Tibial nerve (tissue), 4 donors: ENCODE data around the gene FOXE3. TPM values are rescaled to one million over a fixed set of nuclear protein-coding genes. Genes with fewer than 3 reads are reported as not detected.

Experiments
- DNase-seq, 2 donors: peaks; one replicate each; pipeline ENCODE4 v3.0.0-alpha.2; 2019; ENCODE audit warnings: low spot score in 2 of 2
- H3K27ac ChIP-seq, 4 donors: fragments of 200-600 bp; sonication (generic) in 3 of 4; one replicate each; pipeline ENCODE4 v1.5.1; 2017 to 2019; ENCODE audit warnings: mild to moderate bottlenecking in 1 of 4
- H3K27me3 ChIP-seq, 2 donors: fragments of 200-600 bp; sonication (generic) in 1 of 2; one replicate each; pipeline versions ENCODE4 v1.5.1 to v1.6.0; 2017 to 2019
- H3K36me3 ChIP-seq, 3 donors: fragments of 200-600 bp; sonication (generic); one replicate each; pipeline ENCODE4 v1.5.1; 2018 to 2019
- H3K4me1 ChIP-seq, 4 donors: fragments of 200-600 bp; sonication (generic) in 3 of 4; one replicate each; pipeline ENCODE4 v1.5.1; 2017 to 2019
- H3K4me3 ChIP-seq, 4 donors: fragments of 200-600 bp; sonication (generic) in 3 of 4; one replicate each; pipeline ENCODE4 v1.5.1; 2017 to 2019; ENCODE audit warnings: mild to moderate bottlenecking in 1 of 4, moderate library complexity in 1 of 4
- H3K9me3 ChIP-seq, 4 donors: fragments of 200-600 bp; sonication (generic) in 3 of 4; one replicate each; pipeline ENCODE4 v1.5.1; 2017 to 2019
- EP300 ChIP-seq, 2 donors: sonication (generic); formaldehyde crosslinking; IDR thresholded peaks; one replicate each; pipeline ENCODE4 v1.6.1; 2017; ENCODE audit warnings: antibody characterized with exemption in 2 of 2, mild to moderate bottlenecking in 1 of 2
- POLR2A ChIP-seq, 2 donors: fragments of 450-650 bp; IDR thresholded peaks; one replicate each; pipeline ENCODE4 v1.6.1; 2017; ENCODE audit warnings: antibody characterized with exemption in 2 of 2, mild to moderate bottlenecking in 2 of 2, moderate library complexity in 2 of 2
- WGBS, 2 donors: methylation state at CpG; one replicate each; pipeline ENCODE4 v1.1.5; 2018; 5-methylcytosine and 5-hydroxymethylcytosine counted together
- total RNA-seq, 4 donors: library from RNA; depleted of rRNA; stranded (reverse); fragments of >200 nt; gene quantifications; one replicate each; pipeline ENCODE4 v1.1.0, GENCODE V29; 2016
- TF ChIP-seq, protein P1 (sequence below), 5 experiments: fragments of 200-600 bp in 3 of 5; fragments of 450-650 bp in 2 of 5; sonication (generic) in 3 of 5; IDR thresholded peaks; one replicate each; pipeline ENCODE4 v1.5.1; 2016 to 2019; ENCODE audit warnings: antibody characterized with exemption in 5 of 5, mild to moderate bottlenecking in 3 of 5, moderate library complexity in 2 of 5

The FOXE3 gene
- total RNA-seq, 4 donors from 2014 or later: 0.21 to 0.98 TPM; not detected in 2

DNA sequence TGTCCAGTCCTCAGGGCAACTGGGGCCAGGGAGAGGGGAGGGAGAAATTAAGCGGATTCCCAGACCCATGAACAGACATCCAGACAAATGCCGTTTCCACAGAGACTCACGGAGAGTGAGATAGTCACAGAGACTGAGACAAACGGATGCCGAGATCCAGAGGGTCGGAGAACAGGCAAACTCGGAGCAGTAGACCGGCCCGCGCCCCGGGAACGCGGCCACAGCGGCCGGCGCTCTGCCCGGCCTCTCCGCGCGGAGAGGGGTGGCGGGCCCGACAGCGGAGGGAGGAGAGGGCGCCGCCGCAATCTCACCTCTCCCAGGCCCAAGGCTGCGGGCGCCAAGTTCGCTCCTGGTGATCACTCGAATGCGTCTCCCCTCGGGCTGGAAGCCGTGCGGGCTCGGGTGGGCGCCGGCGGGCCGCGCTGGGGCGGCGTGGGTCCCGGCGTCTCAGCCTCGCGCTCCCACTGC lies 20.9 kb downstream of the FOXE3 start:
- Histone ChIP-seq H3K9me3 (no peaks in the 10 kb centered on the region), H3K27me3 (peaks cover 0 to 75% of the 10 kb centered on the region in 2 donors), H3K27ac (peak overlapping the region; percentile 49 to 84 (median 82)), H3K4me1 (peaks cover 0 to 59% (median 31%) of the 10 kb centered on the region in 4 donors), H3K36me3 (no peaks in the 10 kb centered on the region), H3K4me3 (peak overlapping the region; percentile 49 to 79 (median 68))
- DNase-seq: no peak
- TF ChIP-seq EP300 (IDR thresholded peaks at IDR 0.05) (no peak), POLR2A (IDR thresholded peaks at IDR 0.05) (no peak)
- TF ChIP-seq, protein P1, sequence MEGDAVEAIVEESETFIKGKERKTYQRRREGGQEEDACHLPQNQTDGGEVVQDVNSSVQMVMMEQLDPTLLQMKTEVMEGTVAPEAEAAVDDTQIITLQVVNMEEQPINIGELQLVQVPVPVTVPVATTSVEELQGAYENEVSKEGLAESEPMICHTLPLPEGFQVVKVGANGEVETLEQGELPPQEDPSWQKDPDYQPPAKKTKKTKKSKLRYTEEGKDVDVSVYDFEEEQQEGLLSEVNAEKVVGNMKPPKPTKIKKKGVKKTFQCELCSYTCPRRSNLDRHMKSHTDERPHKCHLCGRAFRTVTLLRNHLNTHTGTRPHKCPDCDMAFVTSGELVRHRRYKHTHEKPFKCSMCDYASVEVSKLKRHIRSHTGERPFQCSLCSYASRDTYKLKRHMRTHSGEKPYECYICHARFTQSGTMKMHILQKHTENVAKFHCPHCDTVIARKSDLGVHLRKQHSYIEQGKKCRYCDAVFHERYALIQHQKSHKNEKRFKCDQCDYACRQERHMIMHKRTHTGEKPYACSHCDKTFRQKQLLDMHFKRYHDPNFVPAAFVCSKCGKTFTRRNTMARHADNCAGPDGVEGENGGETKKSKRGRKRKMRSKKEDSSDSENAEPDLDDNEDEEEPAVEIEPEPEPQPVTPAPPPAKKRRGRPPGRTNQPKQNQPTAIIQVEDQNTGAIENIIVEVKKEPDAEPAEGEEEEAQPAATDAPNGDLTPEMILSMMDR (IDR thresholded peaks at IDR 0.05): no peak
- 0 to 1% methylated on average over 13 to 26 of the region's 46 CpGs for WGBS, 2 donors

DNA sequence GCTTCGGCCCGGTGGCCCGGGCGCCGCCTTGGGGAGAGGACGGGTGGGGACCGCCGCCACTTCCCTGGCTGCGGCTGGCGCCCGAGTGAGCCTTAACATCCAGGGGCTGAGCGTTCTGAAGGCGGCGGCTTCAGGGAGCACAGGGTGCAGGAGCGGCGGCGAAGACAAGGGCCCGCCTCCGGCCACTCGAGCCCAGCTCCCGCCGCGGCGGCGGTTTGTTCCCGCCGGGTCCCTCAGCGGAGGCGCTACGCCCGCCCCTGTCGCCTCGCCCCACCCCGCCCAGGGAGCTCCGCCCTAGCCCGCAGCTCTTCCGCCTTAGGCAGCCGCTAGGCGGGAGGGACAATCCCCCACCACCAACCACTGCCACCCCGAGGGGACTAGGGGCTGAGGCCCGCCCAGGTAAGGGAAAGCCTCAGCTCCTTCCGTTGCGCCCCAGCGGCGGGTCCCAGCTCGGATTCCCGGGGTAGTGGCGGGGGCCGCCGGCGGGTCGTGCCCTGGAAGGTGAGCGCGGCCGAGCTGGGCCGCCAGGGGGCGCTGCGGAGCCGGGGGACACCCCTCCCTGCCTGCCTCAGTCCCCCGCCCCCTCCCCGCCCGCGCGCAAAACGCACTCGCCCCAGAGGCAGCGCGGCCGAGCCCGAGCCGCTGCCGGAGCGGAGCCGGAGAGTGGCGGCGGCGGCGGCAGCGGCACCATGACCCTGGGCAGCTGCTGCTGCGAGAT lies 21.5 kb downstream of the FOXE3 start, which contains the start of gene FOXD2:
Gene FOXD2, plus strand, starts transcription at position 598 of the 718 bp plus-strand sequence. Its CDS starts 92 bp downstream, at position 690.
- peak within 1 kb of the TSS; percentile 73 to 84 (median 82) for H3K27ac ChIP-seq
- peaks cover 0 to 53% (median 28%) of the 10 kb centered on the region in 4 donors for H3K4me1 ChIP-seq
- peak within 1 kb of the TSS; percentile 49 to 79 (median 68) for H3K4me3 ChIP-seq
- H3K36me3 ChIP-seq: no peaks in the 10 kb centered on the region
- WGBS, 2 donors: 1% methylated on average over 14 to 25 of the region's 80 CpGs
- TF ChIP-seq, protein P1 (IDR thresholded peaks at IDR 0.05): peak; percentile 97 to 100 (median 98)
- TF ChIP-seq EP300 (IDR thresholded peaks at IDR 0.05): peak in 1 of 2 donors; percentile 74
- TF ChIP-seq POLR2A (IDR thresholded peaks at IDR 0.05): peak; percentile 53 to 57
- peaks cover 0 to 75% of the 10 kb centered on the region in 2 donors for H3K27me3 ChIP-seq
- peak; percentile 79 to 84 for DNase-seq
- no peaks in the 10 kb centered on the region for H3K9me3 ChIP-seq

GRCh38 chr1:47438165-47439016 lies 22.3 kb downstream of the FOXE3 start:
- no peaks in the 10 kb centered on the region for H3K36me3 ChIP-seq
- H3K27me3 ChIP-seq: peaks cover 0 to 75% of the 10 kb centered on the region in 2 donors
- H3K9me3 ChIP-seq: no peaks in the 10 kb centered on the region
- WGBS, 2 donors: 2 to 3% methylated on average over 32 to 35 of the region's 117 CpGs
- TF ChIP-seq, protein P1 (IDR thresholded peaks at IDR 0.05): no peak
- TF ChIP-seq POLR2A (IDR thresholded peaks at IDR 0.05) (no peak), EP300 (IDR thresholded peaks at IDR 0.05) (no peak)
- H3K4me1 ChIP-seq: peaks cover 0 to 49% (median 24%) of the 10 kb centered on the region in 4 donors
- H3K27ac ChIP-seq: peak overlapping the region; percentile 73 to 84 (median 82)
- no peak for DNase-seq
- peak overlapping the region; percentile 49 to 79 (median 68) for H3K4me3 ChIP-seq

- Histone ChIP-seq H3K4me3 (peak overlapping the region; percentile 26 to 79 (median 64)), H3K4me1 (peaks cover 0 to 47% (median 17%) of the 10 kb centered on the region in 4 donors), H3K27ac (peak overlapping the region; percentile 59 to 84 (median 76)), H3K9me3 (no peaks in the 10 kb centered on the region), H3K36me3 (no peaks in the 10 kb centered on the region), H3K27me3 (peaks cover 0 to 75% of the 10 kb centered on the region in 2 donors)
- no peak for DNase-seq
- WGBS, 2 donors: 19 to 21% methylated on average over 48 to 75 of the region's 86 CpGs
- TF ChIP-seq, protein P1 (IDR thresholded peaks at IDR 0.05): no peak
- TF ChIP-seq POLR2A (IDR thresholded peaks at IDR 0.05) (no peak), EP300 (IDR thresholded peaks at IDR 0.05) (no peak)
Measured at GRCh38 chr1:47439017-47439818, 23.1 kb downstream of the FOXE3 start.
